AG09309 (cell line): ENCODE data around the gene CADPS.

Experiments
- DNase-seq: peaks from one replicate; pipeline ENCODE4 v3.0.0-alpha.2; 2010; ENCODE audit warnings: low read depth
- H3K4me3 ChIP-seq: 2 replicates; pipeline ENCODE4 v1.5.1; 2011; ENCODE audit warnings: mild to moderate bottlenecking, low read depth, low read length, moderate library complexity; ENCODE audit not compliant: control insufficient read depth
- TF ChIP-seq, protein P1 (sequence below): IDR thresholded peaks from 2 replicates; pipeline ENCODE4 v1.5.1; 2011; ENCODE audit warnings: mild to moderate bottlenecking, low read depth, low read length, inconsistent platforms; ENCODE audit not compliant: insufficient read depth, control insufficient read depth; ENCODE audit errors: missing control alignments

CADPS gene

DNA sequence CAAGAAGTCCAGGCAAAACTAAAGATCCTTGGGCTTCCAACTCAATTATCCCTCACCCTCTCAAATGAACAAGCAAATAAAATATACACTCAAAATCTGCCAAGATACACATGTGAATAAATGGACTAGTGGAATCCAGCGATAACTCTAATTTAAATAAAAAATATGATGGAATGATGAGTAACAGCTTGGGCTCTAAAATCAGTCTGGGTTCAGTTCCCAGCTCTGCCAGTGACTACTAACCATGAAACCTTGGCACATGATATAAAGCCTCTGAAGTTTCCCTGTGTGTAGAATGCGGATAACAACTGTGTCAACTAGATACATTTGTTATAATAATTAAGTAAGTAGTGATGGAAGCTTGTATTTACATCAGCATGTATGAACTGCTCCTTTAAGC lies 81.3 kb downstream of the CADPS start:
- H3K4me3 ChIP-seq: no peak overlapping the region
- DNase-seq: no peak
- TF ChIP-seq, protein P1, sequence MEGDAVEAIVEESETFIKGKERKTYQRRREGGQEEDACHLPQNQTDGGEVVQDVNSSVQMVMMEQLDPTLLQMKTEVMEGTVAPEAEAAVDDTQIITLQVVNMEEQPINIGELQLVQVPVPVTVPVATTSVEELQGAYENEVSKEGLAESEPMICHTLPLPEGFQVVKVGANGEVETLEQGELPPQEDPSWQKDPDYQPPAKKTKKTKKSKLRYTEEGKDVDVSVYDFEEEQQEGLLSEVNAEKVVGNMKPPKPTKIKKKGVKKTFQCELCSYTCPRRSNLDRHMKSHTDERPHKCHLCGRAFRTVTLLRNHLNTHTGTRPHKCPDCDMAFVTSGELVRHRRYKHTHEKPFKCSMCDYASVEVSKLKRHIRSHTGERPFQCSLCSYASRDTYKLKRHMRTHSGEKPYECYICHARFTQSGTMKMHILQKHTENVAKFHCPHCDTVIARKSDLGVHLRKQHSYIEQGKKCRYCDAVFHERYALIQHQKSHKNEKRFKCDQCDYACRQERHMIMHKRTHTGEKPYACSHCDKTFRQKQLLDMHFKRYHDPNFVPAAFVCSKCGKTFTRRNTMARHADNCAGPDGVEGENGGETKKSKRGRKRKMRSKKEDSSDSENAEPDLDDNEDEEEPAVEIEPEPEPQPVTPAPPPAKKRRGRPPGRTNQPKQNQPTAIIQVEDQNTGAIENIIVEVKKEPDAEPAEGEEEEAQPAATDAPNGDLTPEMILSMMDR: no peak

DNA sequence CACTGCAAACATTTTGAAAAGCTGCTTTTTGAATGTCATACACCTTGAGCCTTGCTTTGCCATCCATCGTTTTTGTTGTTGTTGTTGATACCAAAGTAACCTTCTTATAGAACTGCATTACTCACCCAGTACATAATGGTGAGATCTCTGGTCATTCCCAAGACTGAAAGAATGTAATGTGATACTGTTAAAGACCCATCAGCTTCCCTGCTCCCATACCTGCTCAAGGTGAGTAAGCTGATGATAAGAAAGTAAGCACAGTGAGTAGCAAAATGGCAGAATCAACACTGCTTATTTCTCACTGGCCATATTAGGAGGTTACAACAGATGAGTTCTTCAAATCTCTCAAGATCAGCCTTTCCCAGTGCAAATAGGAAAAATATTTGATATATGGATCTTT lies 89.8 kb downstream of the CADPS start:
- DNase-seq: no peak
- TF ChIP-seq, protein P1: no peak
- no peak overlapping the region for H3K4me3 ChIP-seq

DNA sequence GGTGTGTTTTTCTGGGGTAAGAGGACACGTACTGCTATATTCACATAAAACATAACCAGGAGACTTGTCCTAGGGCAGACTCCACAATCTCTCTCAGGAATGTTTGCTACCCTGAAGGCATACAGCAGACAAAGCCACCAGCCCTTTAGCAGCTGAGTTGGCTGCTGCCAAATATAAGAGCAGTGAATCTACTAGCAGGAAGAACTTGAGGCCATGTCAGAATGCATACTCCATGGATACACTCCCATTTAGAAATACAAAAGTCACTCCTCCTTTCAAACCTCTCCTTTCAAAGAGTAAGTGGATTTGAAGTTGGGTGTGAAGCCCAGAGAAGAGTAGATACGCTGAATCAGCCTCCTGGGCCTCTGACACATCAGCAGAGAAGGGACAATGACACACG lies 94.1 kb downstream of the CADPS start:
- no peak for DNase-seq
- TF ChIP-seq, protein P1: no peak
- no peak overlapping the region for H3K4me3 ChIP-seq

GRCh38 chr3:62777674-62778073 lies 97.5 kb downstream of the CADPS start:
- no peak overlapping the region for H3K4me3 ChIP-seq
- TF ChIP-seq, protein P1: no peak
- DNase-seq: no peak

- H3K4me3 ChIP-seq: no peak overlapping the region
- TF ChIP-seq, protein P1: no peak
- DNase-seq: no peak
Measured at GRCh38 chr3:62777130-62777529, 98.1 kb downstream of the CADPS start.

DNA sequence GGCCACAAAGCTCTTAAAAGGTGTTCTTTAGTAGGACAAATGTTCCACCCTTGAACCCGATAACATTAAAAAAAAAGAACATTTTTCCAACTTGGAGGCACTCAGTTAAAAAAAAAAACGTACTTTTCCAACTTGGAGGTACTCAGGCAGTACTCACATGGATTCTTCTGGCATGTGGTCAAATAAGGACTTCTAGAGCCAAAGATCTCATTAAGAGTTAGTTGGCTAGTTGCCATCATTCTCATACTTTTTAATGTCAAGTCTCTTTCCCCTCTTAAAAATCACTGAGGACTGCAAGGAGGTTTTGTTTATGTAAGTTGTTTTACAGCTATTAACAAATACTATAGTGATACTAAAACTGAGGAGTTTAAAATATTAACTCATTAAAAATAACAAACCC lies 101.0 kb downstream of the CADPS start:
- TF ChIP-seq, protein P1: no peak
- H3K4me3 ChIP-seq: no peak overlapping the region
- DNase-seq: no peak
